MM.1S (cell line): ENCODE data around the gene LIPN.

ENCODE experiments used
- DNase-seq: peaks from one replicate; pipeline ENCODE4 v3.0.0-alpha.2; 2015
- H2AFZ ChIP-seq: fragments of 300-600 bp; sonication (generic); 2 replicates; pipeline ENCODE4 v1.6.0; 2016; ENCODE audit warnings: antibody characterized with exemption, low read length
- H3F3A ChIP-seq: fragments of 300-600 bp; sonication (generic); 2 replicates; pipeline ENCODE4 v1.6.1; 2016; ENCODE audit warnings: mild to moderate bottlenecking, antibody characterized with exemption, low read length, moderate library complexity, mixed read lengths; ENCODE audit not compliant: insufficient read depth
- H3K27ac ChIP-seq: fragments of 300-600 bp; sonication (generic); 2 replicates; pipeline ENCODE4 v1.5.1; 2016; ENCODE audit warnings: mild to moderate bottlenecking, low read length
- H3K27me3 ChIP-seq: fragments of 300-600 bp; sonication (generic); replicated peaks from 2 replicates; pipeline ENCODE4 v1.6.0; 2016; ENCODE audit warnings: low read length; ENCODE audit not compliant: insufficient read depth
- H3K36me3 ChIP-seq: fragments of 300-600 bp; sonication (generic); replicated peaks from 2 replicates; pipeline ENCODE4 v1.6.1; 2016; ENCODE audit warnings: mild to moderate bottlenecking, low read length, mixed read lengths; ENCODE audit not compliant: insufficient read depth
- H3K4me1 ChIP-seq: fragments of 300-600 bp; sonication (generic); 2 replicates; pipeline ENCODE4 v1.6.1; 2016; ENCODE audit warnings: low read length, mixed read lengths
- H3K4me2 ChIP-seq: fragments of 300-600 bp; sonication (generic); 2 replicates; pipeline ENCODE4 v1.6.0; 2016; ENCODE audit warnings: low read depth, low read length
- H3K4me3 ChIP-seq: fragments of 300-600 bp; sonication (generic); 2 replicates; pipeline ENCODE4 v1.5.1; 2016; ENCODE audit warnings: low read length, mixed read lengths
- H3K79me2 ChIP-seq: fragments of 300-600 bp; sonication (generic); 2 replicates; pipeline ENCODE4 v1.6.1; 2016; ENCODE audit warnings: mixed run types, low read length, mixed read lengths
- H3K9ac ChIP-seq: fragments of 300-600 bp; sonication (generic); 2 replicates; pipeline ENCODE4 v1.6.1; 2016; ENCODE audit warnings: low read length, mixed read lengths
- H3K9me2 ChIP-seq: fragments of 300-600 bp; sonication (generic); replicated peaks from 2 replicates; pipeline ENCODE4 v1.6.1; 2016; ENCODE audit warnings: mild to moderate bottlenecking, low read length, mixed read lengths; ENCODE audit not compliant: insufficient read depth
- H3K9me3 ChIP-seq: fragments of 300-600 bp; sonication (generic); replicated peaks from 2 replicates; pipeline ENCODE4 v1.6.1; 2016; ENCODE audit warnings: mild to moderate bottlenecking, low read length, mixed read lengths; ENCODE audit not compliant: insufficient read depth
- H4K20me1 ChIP-seq: fragments of 300-600 bp; sonication (generic); 2 replicates; pipeline ENCODE4 v1.6.1; 2016; ENCODE audit warnings: mild to moderate bottlenecking, low read length, moderate library complexity, mixed read lengths; ENCODE audit not compliant: insufficient read depth
- CTCF ChIP-seq: fragments of 300-600 bp; sonication (generic); IDR thresholded peaks from 2 replicates; pipeline ENCODE4 v1.5.1; 2016; ENCODE audit warnings: antibody characterized with exemption, low read length, mixed read lengths
- EZH2 ChIP-seq: fragments of 300-600 bp; sonication (generic); optimal IDR thresholded peaks from 2 replicates; pipeline ENCODE3; 2017; ENCODE audit warnings: low read depth, mild to moderate bottlenecking, antibody characterized with exemption, low read length, mixed read lengths
- EZH2phosphoT487 ChIP-seq: fragments of 300-600 bp; sonication (generic); IDR thresholded peaks from 2 replicates; pipeline ENCODE4 v1.6.1; 2018; ENCODE audit warnings: antibody characterized with exemption, low read length

LIPN gene

GRCh38 chr10:88787463-88787862 lies 27.6 kb downstream of the LIPN start:
- H3K4me3 ChIP-seq, result no peak overlapping the region
- TF ChIP-seq CTCF (no peak), EZH2 (no peak), EZH2phosphoT487 (no peak)

GRCh38 chr10:88788924-88789323 lies 29.1 kb downstream of the LIPN start:
- no peak overlapping the region for H3K4me3 ChIP-seq
- H3K4me1 ChIP-seq, result peaks cover 8% of the 10 kb centered on the region
- H3K79me2 ChIP-seq, result no peaks in the 10 kb centered on the region
- no peaks in the 10 kb centered on the region for H3K27me3 ChIP-seq
- DNase-seq, result no peak
- H3K9me2 ChIP-seq, result no peaks in the 10 kb centered on the region
- H4K20me1 ChIP-seq, result no peaks in the 10 kb centered on the region
- H2AFZ ChIP-seq, result no peak overlapping the region
- H3K27ac ChIP-seq, result no peak overlapping the region
- H3K36me3 ChIP-seq, result no peaks in the 10 kb centered on the region
- TF ChIP-seq EZH2phosphoT487 (no peak), EZH2 (no peak), CTCF (no peak)
- H3K4me2 ChIP-seq, result no peak overlapping the region
- no peaks in the 10 kb centered on the region for H3K9me3 ChIP-seq
- H3K9ac ChIP-seq, result no peak overlapping the region
- H3F3A ChIP-seq, result no peaks in the 10 kb centered on the region

More at GRCh38 chr10:88787463-88787862, 27.6 kb downstream of the LIPN start:
- no peak overlapping the region for H3K27ac ChIP-seq
- no peaks in the 10 kb centered on the region for H3F3A ChIP-seq
- H3K36me3 ChIP-seq, result no peaks in the 10 kb centered on the region
- no peaks in the 10 kb centered on the region for H3K9me3 ChIP-seq
- peaks cover 5% of the 10 kb centered on the region; the same call in 1 of the 2 replicates for H3K4me1 ChIP-seq
- no peak overlapping the region for H3K4me2 ChIP-seq
- no peaks in the 10 kb centered on the region for H4K20me1 ChIP-seq
- H3K79me2 ChIP-seq, result no peaks in the 10 kb centered on the region
- no peaks in the 10 kb centered on the region for H3K27me3 ChIP-seq
- H3K9me2 ChIP-seq, result no peaks in the 10 kb centered on the region
- H2AFZ ChIP-seq, result no peak overlapping the region
- DNase-seq, result no peak
- H3K9ac ChIP-seq, result no peak overlapping the region

- Histone ChIP-seq H3K27ac (no peak overlapping the region), H3K9me2 (no peaks in the 10 kb centered on the region), H3F3A (no peaks in the 10 kb centered on the region), H3K36me3 (no peaks in the 10 kb centered on the region), H3K79me2 (no peaks in the 10 kb centered on the region), H3K4me1 (peaks cover 6% of the 10 kb centered on the region; the same call in 1 of the 2 replicates), H3K27me3 (no peaks in the 10 kb centered on the region), H3K9ac (no peak overlapping the region), H3K4me2 (no peak overlapping the region), H3K4me3 (no peak overlapping the region), H2AFZ (no peak overlapping the region), H3K9me3 (no peaks in the 10 kb centered on the region), H4K20me1 (no peaks in the 10 kb centered on the region)
- peak; percentile 52 for DNase-seq
- no peak for TF ChIP-seq EZH2phosphoT487
- TF ChIP-seq EZH2, result no peak
- peak; percentile 56 for TF ChIP-seq CTCF
These were observed 32.1 kb downstream of the LIPN start for GRCh38 chr10:88791924-88792323.
